ENCODE data around the gene SKP2. TPM values are rescaled to one million over a fixed set of nuclear protein-coding genes. Genes with fewer than 3 reads are reported as not detected.

The SKP2 gene
- total RNA-seq, 2 donors from 2014 or later: 7.8 to 9.3 TPM

- intact Hi-C loops (cut with DNase I): no loop called here
- Histone ChIP-seq H3K4me1 (replicated peaks) (no peaks in the 10 kb centered on the region), H3K27ac (no peak overlapping the region), H3K36me3 (no peaks in the 10 kb centered on the region), H3K9me3 (no peaks in the 10 kb centered on the region), H3K27me3 (replicated peaks; ENCODE audit: insufficient read depth) (no peaks in the 10 kb centered on the region), H3K4me3 (no peak overlapping the region)
- DNase-seq (ENCODE audit: low spot score): no peak
- TF ChIP-seq CTCF (IDR thresholded peaks at IDR 0.05) (no peak), POLR2A (IDR thresholded peaks at IDR 0.05) (no peak), POLR2AphosphoS5 (IDR thresholded peaks at IDR 0.05) (no peak)
- WGBS: 95% methylated on average over 7 of the region's 7 CpGs
These were observed 76.6 kb downstream of the SKP2 start for GRCh38 chr5:36228505-36228904.

GRCh38 chr5:36230151-36230790 is 78.4 kb downstream of the SKP2 start:
- no peaks in the 10 kb centered on the region for H3K4me1 ChIP-seq (replicated peaks)

GRCh38 chr5:36232533-36232932 is 80.6 kb downstream of the SKP2 start:
- Histone ChIP-seq H3K27me3 (replicated peaks; ENCODE audit: insufficient read depth) (no peaks in the 10 kb centered on the region), H3K9me3 (no peaks in the 10 kb centered on the region), H3K36me3 (no peaks in the 10 kb centered on the region), H3K4me1 (replicated peaks) (no peaks in the 10 kb centered on the region), H3K27ac (no peak overlapping the region), H3K4me3 (no peak overlapping the region)
- WGBS: 88% methylated on average over 3 of the region's 3 CpGs
- intact Hi-C loops (cut with DNase I): no loop called here
- TF ChIP-seq CTCF (IDR thresholded peaks at IDR 0.05) (no peak), POLR2AphosphoS5 (IDR thresholded peaks at IDR 0.05) (no peak), POLR2A (IDR thresholded peaks at IDR 0.05) (no peak)
- no peak for DNase-seq (ENCODE audit: low spot score)

More at GRCh38 chr5:36230151-36230790, 78.4 kb downstream of the SKP2 start:
- TF ChIP-seq CTCF (IDR thresholded peaks at IDR 0.05) (no peak), POLR2A (IDR thresholded peaks at IDR 0.05) (no peak), POLR2AphosphoS5 (IDR thresholded peaks at IDR 0.05) (no peak)
- intact Hi-C loops (cut with DNase I): no loop called here
- DNase-seq (ENCODE audit: low spot score): no peak
- Histone ChIP-seq H3K27ac (no peak overlapping the region), H3K36me3 (no peaks in the 10 kb centered on the region), H3K9me3 (no peaks in the 10 kb centered on the region), H3K27me3 (replicated peaks; ENCODE audit: insufficient read depth) (no peaks in the 10 kb centered on the region), H3K4me3 (no peak overlapping the region)
- WGBS: 98% methylated on average over 1 of the region's 1 CpG

MicroRNAs within 50 kb of the gene (microRNA counts, 767-probe panel; counts per million panel counts)
- microRNA hsa-miR-580: 1,597 to 2,056 counts per million in 2 donors

Small RNA genes lying within 50 kb of the gene (microRNA-seq; reads per million reads assigned to microRNA genes)
- gene MIR580: not detected

Small RNA genes lying within 50 kb of the gene (small RNA-seq; reads per million reads assigned to genes)
- gene MIR580: 0 reads per million in 2 donors
- gene RNU6-1305P: 0 reads per million in 2 donors

Other genes with a start within 250 kb of the SKP2 start
- gene CAPSL, start 213.5 kb upstream of the SKP2 start, total RNA-seq: not detected
- 1 to 10 TPM in 1 of 2 donors, under 1 TPM in 1; 0.34 to 2.2 TPM for gene UGT3A1, start 160.7 kb upstream of the SKP2 start, total RNA-seq
- gene UGT3A2, start 85.2 kb upstream of the SKP2 start, total RNA-seq: 1 to 10 TPM in 1 of 2 donors, under 1 TPM in 1; 0.55 to 4.0 TPM
- gene LMBRD2, start 224 bp upstream of the SKP2 start, total RNA-seq: 10 to 100 TPM in 1 of 2 donors, 1 to 10 TPM in 1; 7.4 to 15.7 TPM
- 10 to 100 TPM; 21.6 to 37.9 TPM for gene NADK2, start 89.8 kb downstream of the SKP2 start, total RNA-seq
- gene RANBP3L, start 149.8 kb downstream of the SKP2 start, total RNA-seq: 10 to 100 TPM; 17.7 to 21.2 TPM